ENCODE results near the gene HOXC9.

DNA sequence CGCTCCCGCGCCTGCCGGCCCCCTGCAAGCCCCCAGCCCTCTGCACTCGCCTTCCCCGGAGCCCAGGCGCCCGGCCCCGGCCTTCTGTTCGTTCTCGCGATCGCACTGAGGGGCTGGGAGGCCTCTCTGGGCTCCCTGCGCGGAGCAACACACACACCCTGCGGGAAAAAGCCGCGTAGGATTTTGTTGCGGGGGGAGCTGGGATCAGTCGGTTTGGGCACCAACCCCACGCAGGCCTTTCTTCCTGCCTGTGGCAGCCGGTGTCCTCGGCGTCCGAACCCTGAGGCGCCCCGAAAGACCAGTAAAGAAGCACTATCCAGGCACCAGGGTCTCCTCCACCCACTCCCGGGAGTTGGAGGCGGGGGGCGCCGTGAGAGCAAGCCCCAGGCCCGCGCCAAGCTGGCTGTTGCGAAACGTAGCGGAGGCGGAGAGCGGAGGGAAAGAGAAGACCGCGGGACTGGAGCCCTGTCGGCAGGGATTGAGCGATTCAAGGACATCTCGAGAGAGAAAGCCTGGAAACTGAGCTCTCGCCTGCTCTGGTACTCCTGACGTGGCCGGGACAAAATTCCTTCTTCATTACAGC lies 31.0 kb downstream of the HOXC9 start:
- TF ChIP-seq CBX5 (IDR thresholded peaks at IDR 0.05; ENCODE audit: low read depth, low read length) (no peak), JUND (IDR thresholded peaks at IDR 0.05; ENCODE audit: low read length) (no peak), CEBPB (IDR thresholded peaks at IDR 0.05; ENCODE audit: low read depth, low read length) (peak; percentile 83), RFX5 (IDR thresholded peaks at IDR 0.05; ENCODE audit: borderline replicate concordance, low read depth, low read length) (no peak), SIN3A (conservative IDR thresholded peaks at IDR 0.05 in 1 of 2, IDR thresholded peaks at IDR 0.05 in 1 of 2; ENCODE audit: low read depth in 1 of 2, low read length in 2 of 2) (no peak), MAFK (IDR thresholded peaks at IDR 0.05; ENCODE audit: low read depth, low read length) (no peak), POLR2AphosphoS5 (IDR thresholded peaks at IDR 0.05; ENCODE audit: low read depth, low read length) (no peak), EZH2 (IDR thresholded peaks at IDR 0.05; ENCODE audit: low read depth, low read length, severe bottlenecking) (peak; percentile 98), YY1 (IDR thresholded peaks at IDR 0.05; ENCODE audit: low read depth, low read length) (no peak), SIX5 (IDR thresholded peaks at IDR 0.05; ENCODE audit: low read depth, low read length) (no peak)
- TF ChIP-seq, protein P1, sequence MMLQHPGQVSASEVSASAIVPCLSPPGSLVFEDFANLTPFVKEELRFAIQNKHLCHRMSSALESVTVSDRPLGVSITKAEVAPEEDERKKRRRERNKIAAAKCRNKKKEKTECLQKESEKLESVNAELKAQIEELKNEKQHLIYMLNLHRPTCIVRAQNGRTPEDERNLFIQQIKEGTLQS (IDR thresholded peaks at IDR 0.05; ENCODE audit: insufficient read depth, low read depth, low read length): no peak
- TF ChIP-seq, protein P2, sequence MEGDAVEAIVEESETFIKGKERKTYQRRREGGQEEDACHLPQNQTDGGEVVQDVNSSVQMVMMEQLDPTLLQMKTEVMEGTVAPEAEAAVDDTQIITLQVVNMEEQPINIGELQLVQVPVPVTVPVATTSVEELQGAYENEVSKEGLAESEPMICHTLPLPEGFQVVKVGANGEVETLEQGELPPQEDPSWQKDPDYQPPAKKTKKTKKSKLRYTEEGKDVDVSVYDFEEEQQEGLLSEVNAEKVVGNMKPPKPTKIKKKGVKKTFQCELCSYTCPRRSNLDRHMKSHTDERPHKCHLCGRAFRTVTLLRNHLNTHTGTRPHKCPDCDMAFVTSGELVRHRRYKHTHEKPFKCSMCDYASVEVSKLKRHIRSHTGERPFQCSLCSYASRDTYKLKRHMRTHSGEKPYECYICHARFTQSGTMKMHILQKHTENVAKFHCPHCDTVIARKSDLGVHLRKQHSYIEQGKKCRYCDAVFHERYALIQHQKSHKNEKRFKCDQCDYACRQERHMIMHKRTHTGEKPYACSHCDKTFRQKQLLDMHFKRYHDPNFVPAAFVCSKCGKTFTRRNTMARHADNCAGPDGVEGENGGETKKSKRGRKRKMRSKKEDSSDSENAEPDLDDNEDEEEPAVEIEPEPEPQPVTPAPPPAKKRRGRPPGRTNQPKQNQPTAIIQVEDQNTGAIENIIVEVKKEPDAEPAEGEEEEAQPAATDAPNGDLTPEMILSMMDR (IDR thresholded peaks at IDR 0.05; ENCODE audit: control extremely low read depth in 1 of 3, insufficient read depth in 1 of 3, low read depth in 1 of 3, low read length in 3 of 3): no peak
